Cardiac muscle cell (in vitro differentiated cells and primary cell): ENCODE measurements around the gene HSPA14. TPM values are rescaled to one million over a fixed set of nuclear protein-coding genes. Genes with fewer than 3 reads are reported as not detected.
A peak's percentile ranks its signal among the peaks of the same experiment; 100 is the strongest.

ENCODE experiments used
- DNase-seq, 2 donors: peaks; one replicate each; pipeline versions ENCODE4 v3.0.0 to v3.0.0-alpha.2; 2010 to 2017; ENCODE audit warnings: low read depth in 1 of 2, low spot score in 1 of 2
- H3K27ac ChIP-seq: fragments of 200-600 bp; sonication (generic); 2 replicates; pipeline ENCODE4 v1.5.1; 2016
- H3K27me3 ChIP-seq: fragments of 200-600 bp; sonication (generic); 2 replicates; pipeline ENCODE4 v1.6.0; 2016; ENCODE audit warnings: control low read depth
- H3K36me3 ChIP-seq: fragments of 200-600 bp; sonication (generic); 2 replicates; pipeline ENCODE4 v1.5.1; 2016; ENCODE audit warnings: control low read depth
- H3K4me1 ChIP-seq: fragments of 200-600 bp; sonication (generic); 2 replicates; pipeline ENCODE4 v1.8.1; 2017; ENCODE audit warnings: low read depth, mild to moderate bottlenecking, mixed run types
- H3K4me3 ChIP-seq: fragments of 200-600 bp; sonication (generic); 2 replicates; pipeline ENCODE4 v1.5.1; 2016; ENCODE audit warnings: mild to moderate bottlenecking
- H3K9me3 ChIP-seq: fragments of 200-600 bp; sonication (generic); 2 replicates; pipeline ENCODE4 v1.5.1; 2017; ENCODE audit warnings: low read depth, mild to moderate bottlenecking, control low read depth
- CTCF ChIP-seq: IDR thresholded peaks from 2 replicates; pipeline ENCODE4 v1.5.1; 2012; ENCODE audit warnings: low read depth, mild to moderate bottlenecking, low read length
- polyA plus RNA-seq: library from polyadenylated mRNA; unstranded; fragments of >200 nt; fragmentation: Nextera tagmentation; extraction: Ambion mirVana; gene quantifications from 2 replicates; pipeline ENCODE4 v1.2.1, GENCODE V29; 2016
- total RNA-seq: library from RNA; depleted of rRNA; stranded (reverse); fragments of >200 nt; gene quantifications from 2 replicates; pipeline ENCODE4 v1.2.3, GENCODE V29; 2016

HSPA14 gene
- total and polyA plus RNA-seq, 2 experiments from 2014 or later, result 14.0 to 19.3 TPM

- Histone ChIP-seq H3K4me1 (peaks cover 10% of the 10 kb centered on the region), H3K36me3 (peaks cover 33% of the 10 kb centered on the region), H3K27ac (peak overlapping the region; percentile 91), H3K9me3 (no peaks in the 10 kb centered on the region), H3K4me3 (peak overlapping the region; percentile 92), H3K27me3 (no peaks in the 10 kb centered on the region)
- no peak for TF ChIP-seq CTCF
- peak in 1 of 2 donors; percentile 23 for DNase-seq
Observed at GRCh38 chr10:14839305-14839695, 1.2 kb downstream of the HSPA14 start.

GRCh38 chr10:14840178-14840577, 2.1 kb downstream of the HSPA14 start:
- H3K4me3 ChIP-seq, result no peak overlapping the region
- no peak for DNase-seq
- no peaks in the 10 kb centered on the region for H3K9me3 ChIP-seq
- H3K27ac ChIP-seq, result no peak overlapping the region
- peaks cover 10% of the 10 kb centered on the region for H3K4me1 ChIP-seq
- no peak for TF ChIP-seq CTCF
- H3K27me3 ChIP-seq, result no peaks in the 10 kb centered on the region
- H3K36me3 ChIP-seq, result peaks cover 42% of the 10 kb centered on the region

- Histone ChIP-seq H3K36me3 (peaks cover 43% of the 10 kb centered on the region), H3K4me1 (no peaks in the 10 kb centered on the region), H3K27ac (no peak overlapping the region), H3K4me3 (no peak overlapping the region), H3K27me3 (no peaks in the 10 kb centered on the region), H3K9me3 (no peaks in the 10 kb centered on the region)
- TF ChIP-seq CTCF, result no peak
- DNase-seq, result no peak
Observed at GRCh38 chr10:14843327-14843988, 5.4 kb downstream of the HSPA14 start.

- Histone ChIP-seq H3K4me3 (no peak overlapping the region), H3K4me1 (no peaks in the 10 kb centered on the region), H3K27me3 (no peaks in the 10 kb centered on the region), H3K27ac (no peak overlapping the region), H3K9me3 (no peaks in the 10 kb centered on the region), H3K36me3 (peaks cover 43% of the 10 kb centered on the region)
- TF ChIP-seq CTCF, result no peak
- no peak for DNase-seq
Observed at GRCh38 chr10:14844948-14845347, 6.8 kb downstream of the HSPA14 start.

GRCh38 chr10:14852236-14852635, 14.1 kb downstream of the HSPA14 start:
- H3K36me3 ChIP-seq, result peaks cover 21% of the 10 kb centered on the region
- H3K9me3 ChIP-seq, result no peaks in the 10 kb centered on the region

More at GRCh38 chr10:14852236-14852635, 14.1 kb downstream of the HSPA14 start:
- no peaks in the 10 kb centered on the region for H3K4me1 ChIP-seq
- H3K27me3 ChIP-seq, result no peaks in the 10 kb centered on the region
- H3K27ac ChIP-seq, result no peak overlapping the region
- DNase-seq, result no peak
- no peak for TF ChIP-seq CTCF
- H3K4me3 ChIP-seq, result no peak overlapping the region
